K562 (cell line): Measurements from ENCODE around the gene CNTNAP3.
"Not testable (repeated sequence)": the region's sequence is repeated elsewhere in the genome, so short reads cannot be mapped to it uniquely, and the experiment has no call there.

Experiments
- HIVEP1 ChIP-seq: fragments of 250-450 bp; sonication (Bioruptor Pico); IDR thresholded peaks from 2 replicates; pipeline ENCODE4 v1.4.0; 2020; ENCODE audit warnings: mild to moderate bottlenecking
- HNRNPL ChIP-seq: fragments of 200-400 bp; formaldehyde crosslinking; IDR thresholded peaks from 2 replicates; pipeline ENCODE4 v1.6.1; 2017; ENCODE audit warnings: low read depth, mild to moderate bottlenecking, low read length
- POLR2G ChIP-seq: fragments of 200-400 bp; formaldehyde crosslinking; IDR thresholded peaks from 2 replicates; pipeline ENCODE4 v1.6.1; 2017; ENCODE audit warnings: low read depth, mild to moderate bottlenecking, antibody characterized with exemption, low read length, moderate library complexity
- SETDB1 ChIP-seq: IDR thresholded peaks from one replicate; pipeline ENCODE4 v1.6.1; 2012; ENCODE audit warnings: low read length, control low read depth, inconsistent platforms
- SMARCA5 ChIP-seq: fragments of 450-650 bp; IDR thresholded peaks from 2 replicates; pipeline ENCODE4 v1.6.1; 2016

- TF ChIP-seq POLR2G; SMARCA5; HIVEP1 (CRISPR knock-in tag); SETDB1; HNRNPL: not testable (repeated sequence)
These were observed 261.9 kb downstream of the CNTNAP3 start for GRCh38 chr9:39025911-39026588.
